SK-N-SH treated with all-trans-retinoic acid at 6 μM for 48 hours (cell line): ENCODE data around the gene SCFD2.

Source experiments
- ATAC-seq: fragments of 200-7000 bp; cut with Tn5 transposase; 3 replicates; pipeline ENCODE4 v1.9.1; 2020; ENCODE audit warnings: mild to moderate bottlenecking, moderate library complexity
- BACH2 ChIP-seq: fragments of 250-450 bp; sonication (Bioruptor Pico); IDR thresholded peaks from 2 replicates; pipeline ENCODE4 v1.9.0; 2021; ENCODE audit warnings: mild to moderate bottlenecking, borderline replicate concordance
- CSDC2 ChIP-seq: fragments of 250-450 bp; sonication (Bioruptor Pico); IDR thresholded peaks from 2 replicates; pipeline ENCODE4 v1.5.0; 2020; ENCODE audit warnings: mild to moderate bottlenecking, moderate library complexity
- ESRRG ChIP-seq: fragments of 250-450 bp; sonication (Bioruptor Pico); IDR thresholded peaks from 2 replicates; pipeline ENCODE4 v1.6.1; 2021; ENCODE audit warnings: mild to moderate bottlenecking
- GLIS3 ChIP-seq: fragments of 250-450 bp; sonication (Bioruptor Pico); IDR thresholded peaks from 2 replicates; pipeline ENCODE4 v1.5.0; 2020; ENCODE audit warnings: mild to moderate bottlenecking, moderate library complexity
- ISL1 ChIP-seq: fragments of 250-450 bp; sonication (Bioruptor Pico); IDR thresholded peaks from 2 replicates; pipeline ENCODE4 v2.1.2; 2022; ENCODE audit warnings: mild to moderate bottlenecking, moderate library complexity
- OSR1 ChIP-seq: fragments of 250-450 bp; sonication (Bioruptor Pico); IDR thresholded peaks from 2 replicates; pipeline ENCODE4 v1.8.0; 2022; ENCODE audit warnings: moderate library complexity, mild to moderate bottlenecking, inconsistent platforms
- PPARA ChIP-seq: fragments of 250-450 bp; sonication (Bioruptor Pico); IDR thresholded peaks from 2 replicates; pipeline ENCODE4 v1.5.0; 2020; ENCODE audit warnings: mild to moderate bottlenecking, borderline replicate concordance
- RARB ChIP-seq: fragments of 250-450 bp; sonication (Bioruptor Pico); IDR thresholded peaks from 2 replicates; pipeline ENCODE4 v1.8.0; 2021; ENCODE audit warnings: mild to moderate bottlenecking, moderate library complexity
- SNAI2 ChIP-seq: fragments of 250-450 bp; sonication (Bioruptor Pico); IDR thresholded peaks from 2 replicates; pipeline ENCODE4 v1.5.0; 2020; ENCODE audit warnings: mild to moderate bottlenecking, moderate library complexity
- TCF4 ChIP-seq: fragments of 250-450 bp; sonication (Bioruptor Pico); IDR thresholded peaks from 2 replicates; pipeline ENCODE4 v1.8.0; 2021; ENCODE audit warnings: mild to moderate bottlenecking, moderate library complexity, borderline replicate concordance
- TOX ChIP-seq: fragments of 250-450 bp; sonication (Bioruptor Pico); IDR thresholded peaks from 2 replicates; pipeline ENCODE4 v1.8.0; 2021; ENCODE audit warnings: mild to moderate bottlenecking, moderate library complexity, borderline replicate concordance
- ZC3H10 ChIP-seq: fragments of 250-450 bp; sonication (Bioruptor Pico); IDR thresholded peaks from 2 replicates; pipeline ENCODE4 v1.5.1; 2021; ENCODE audit warnings: mild to moderate bottlenecking, moderate library complexity
- ZFP3 ChIP-seq: fragments of 250-450 bp; sonication (Bioruptor Pico); IDR thresholded peaks from 2 replicates; pipeline ENCODE4 v1.5.0; 2020; ENCODE audit warnings: mild to moderate bottlenecking, moderate library complexity
- ZFP30 ChIP-seq: fragments of 450-650 bp; formaldehyde crosslinking; IDR thresholded peaks from 2 replicates; pipeline ENCODE4 v1.5.0; 2022; ENCODE audit warnings: mild to moderate bottlenecking, moderate library complexity
- ZNF565 ChIP-seq: fragments of 450-650 bp; formaldehyde crosslinking; conservative IDR thresholded peaks from 2 replicates; pipeline ENCODE4 v1.5.0; 2020; ENCODE audit warnings: low read depth, mild to moderate bottlenecking, moderate library complexity
- ZNF70 ChIP-seq: fragments of 450-650 bp; formaldehyde crosslinking; IDR thresholded peaks from 2 replicates; pipeline ENCODE4 v1.5.0; 2020; ENCODE audit warnings: mild to moderate bottlenecking, moderate library complexity
- ZNF8 ChIP-seq: fragments of 450-650 bp; formaldehyde crosslinking; IDR thresholded peaks from 2 replicates; pipeline ENCODE4 v1.5.0; 2020; ENCODE audit warnings: mild to moderate bottlenecking, moderate library complexity
- TF ChIP-seq, protein P1 (sequence below): fragments of 250-450 bp; sonication (Bioruptor Pico); IDR thresholded peaks from 2 replicates; pipeline ENCODE4 v1.5.0; 2020; ENCODE audit warnings: mild to moderate bottlenecking, moderate library complexity
- TF ChIP-seq, protein P2 (sequence below): fragments of 250-450 bp; sonication (Bioruptor Pico); IDR thresholded peaks from 2 replicates; pipeline ENCODE4 v1.8.0; 2021; ENCODE audit warnings: low read depth, mild to moderate bottlenecking, moderate library complexity, borderline replicate concordance
- TF ChIP-seq, protein P3 (sequence below): fragments of 250-450 bp; sonication (Bioruptor Pico); IDR thresholded peaks from 2 replicates; pipeline ENCODE4 v1.8.0; 2020; ENCODE audit warnings: mild to moderate bottlenecking, moderate library complexity, borderline replicate concordance
- TF ChIP-seq, protein P4 (sequence below): fragments of 250-450 bp; sonication (Bioruptor Pico); IDR thresholded peaks from 2 replicates; pipeline ENCODE4 v1.5.1; 2020; ENCODE audit warnings: low read depth, mild to moderate bottlenecking, moderate library complexity
- TF ChIP-seq, protein P5 (sequence below): fragments of 250-450 bp; sonication (Bioruptor Pico); IDR thresholded peaks from 2 replicates; pipeline ENCODE4 v1.5.1; 2021; ENCODE audit warnings: mild to moderate bottlenecking, moderate library complexity

SCFD2 gene

DNA sequence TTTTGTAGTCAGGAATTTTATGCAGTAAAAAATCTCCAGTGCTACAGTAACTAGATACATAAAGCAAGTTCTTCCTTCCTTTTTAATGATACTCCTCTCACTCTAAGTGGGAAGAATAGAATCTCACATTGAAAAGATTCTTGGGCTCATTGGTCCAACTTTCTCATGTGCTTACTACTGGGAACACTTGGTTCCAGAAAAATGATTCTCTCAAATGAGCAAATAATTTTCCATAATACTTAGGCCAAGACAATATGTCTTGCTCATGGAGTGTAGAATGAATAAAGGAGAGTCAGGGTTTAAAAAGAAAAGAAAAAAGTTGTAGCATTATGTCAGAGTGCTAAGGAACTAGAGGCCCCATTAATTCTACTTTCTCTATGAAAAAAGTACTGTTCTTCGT, 306.0 kb downstream of the SCFD2 start:
- TF ChIP-seq, protein P1, sequence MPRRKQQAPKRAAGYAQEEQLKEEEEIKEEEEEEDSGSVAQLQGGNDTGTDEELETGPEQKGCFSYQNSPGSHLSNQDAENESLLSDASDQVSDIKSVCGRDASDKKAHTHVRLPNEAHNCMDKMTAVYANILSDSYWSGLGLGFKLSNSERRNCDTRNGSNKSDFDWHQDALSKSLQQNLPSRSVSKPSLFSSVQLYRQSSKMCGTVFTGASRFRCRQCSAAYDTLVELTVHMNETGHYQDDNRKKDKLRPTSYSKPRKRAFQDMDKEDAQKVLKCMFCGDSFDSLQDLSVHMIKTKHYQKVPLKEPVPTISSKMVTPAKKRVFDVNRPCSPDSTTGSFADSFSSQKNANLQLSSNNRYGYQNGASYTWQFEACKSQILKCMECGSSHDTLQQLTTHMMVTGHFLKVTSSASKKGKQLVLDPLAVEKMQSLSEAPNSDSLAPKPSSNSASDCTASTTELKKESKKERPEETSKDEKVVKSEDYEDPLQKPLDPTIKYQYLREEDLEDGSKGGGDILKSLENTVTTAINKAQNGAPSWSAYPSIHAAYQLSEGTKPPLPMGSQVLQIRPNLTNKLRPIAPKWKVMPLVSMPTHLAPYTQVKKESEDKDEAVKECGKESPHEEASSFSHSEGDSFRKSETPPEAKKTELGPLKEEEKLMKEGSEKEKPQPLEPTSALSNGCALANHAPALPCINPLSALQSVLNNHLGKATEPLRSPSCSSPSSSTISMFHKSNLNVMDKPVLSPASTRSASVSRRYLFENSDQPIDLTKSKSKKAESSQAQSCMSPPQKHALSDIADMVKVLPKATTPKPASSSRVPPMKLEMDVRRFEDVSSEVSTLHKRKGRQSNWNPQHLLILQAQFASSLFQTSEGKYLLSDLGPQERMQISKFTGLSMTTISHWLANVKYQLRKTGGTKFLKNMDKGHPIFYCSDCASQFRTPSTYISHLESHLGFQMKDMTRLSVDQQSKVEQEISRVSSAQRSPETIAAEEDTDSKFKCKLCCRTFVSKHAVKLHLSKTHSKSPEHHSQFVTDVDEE (CRISPR knock-in tag) = no peak
- no peak for TF ChIP-seq RARB (CRISPR knock-in tag)
- TF ChIP-seq ZNF8 (CRISPR knock-in tag) = no peak
- TF ChIP-seq BACH2 (CRISPR knock-in tag) = no peak
- TF ChIP-seq GLIS3 = no peak
- TF ChIP-seq, protein P2, sequence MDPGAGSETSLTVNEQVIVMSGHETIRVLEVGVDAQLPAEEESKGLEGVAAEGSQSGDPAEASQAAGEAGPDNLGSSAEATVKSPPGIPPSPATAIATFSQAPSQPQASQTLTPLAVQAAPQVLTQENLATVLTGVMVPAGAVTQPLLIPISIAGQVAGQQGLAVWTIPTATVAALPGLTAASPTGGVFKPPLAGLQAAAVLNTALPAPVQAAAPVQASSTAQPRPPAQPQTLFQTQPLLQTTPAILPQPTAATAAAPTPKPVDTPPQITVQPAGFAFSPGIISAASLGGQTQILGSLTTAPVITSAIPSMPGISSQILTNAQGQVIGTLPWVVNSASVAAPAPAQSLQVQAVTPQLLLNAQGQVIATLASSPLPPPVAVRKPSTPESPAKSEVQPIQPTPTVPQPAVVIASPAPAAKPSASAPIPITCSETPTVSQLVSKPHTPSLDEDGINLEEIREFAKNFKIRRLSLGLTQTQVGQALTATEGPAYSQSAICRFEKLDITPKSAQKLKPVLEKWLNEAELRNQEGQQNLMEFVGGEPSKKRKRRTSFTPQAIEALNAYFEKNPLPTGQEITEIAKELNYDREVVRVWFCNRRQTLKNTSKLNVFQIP (CRISPR knock-in tag) = no peak
- TF ChIP-seq, protein P3, sequence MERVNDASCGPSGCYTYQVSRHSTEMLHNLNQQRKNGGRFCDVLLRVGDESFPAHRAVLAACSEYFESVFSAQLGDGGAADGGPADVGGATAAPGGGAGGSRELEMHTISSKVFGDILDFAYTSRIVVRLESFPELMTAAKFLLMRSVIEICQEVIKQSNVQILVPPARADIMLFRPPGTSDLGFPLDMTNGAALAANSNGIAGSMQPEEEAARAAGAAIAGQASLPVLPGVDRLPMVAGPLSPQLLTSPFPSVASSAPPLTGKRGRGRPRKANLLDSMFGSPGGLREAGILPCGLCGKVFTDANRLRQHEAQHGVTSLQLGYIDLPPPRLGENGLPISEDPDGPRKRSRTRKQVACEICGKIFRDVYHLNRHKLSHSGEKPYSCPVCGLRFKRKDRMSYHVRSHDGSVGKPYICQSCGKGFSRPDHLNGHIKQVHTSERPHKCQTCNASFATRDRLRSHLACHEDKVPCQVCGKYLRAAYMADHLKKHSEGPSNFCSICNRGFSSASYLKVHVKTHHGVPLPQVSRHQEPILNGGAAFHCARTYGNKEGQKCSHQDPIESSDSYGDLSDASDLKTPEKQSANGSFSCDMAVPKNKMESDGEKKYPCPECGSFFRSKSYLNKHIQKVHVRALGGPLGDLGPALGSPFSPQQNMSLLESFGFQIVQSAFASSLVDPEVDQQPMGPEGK (CRISPR knock-in tag) = no peak
- TF ChIP-seq OSR1 (CRISPR knock-in tag) = no peak
- no peak for TF ChIP-seq ZC3H10 (CRISPR knock-in tag)
- TF ChIP-seq, protein P4, sequence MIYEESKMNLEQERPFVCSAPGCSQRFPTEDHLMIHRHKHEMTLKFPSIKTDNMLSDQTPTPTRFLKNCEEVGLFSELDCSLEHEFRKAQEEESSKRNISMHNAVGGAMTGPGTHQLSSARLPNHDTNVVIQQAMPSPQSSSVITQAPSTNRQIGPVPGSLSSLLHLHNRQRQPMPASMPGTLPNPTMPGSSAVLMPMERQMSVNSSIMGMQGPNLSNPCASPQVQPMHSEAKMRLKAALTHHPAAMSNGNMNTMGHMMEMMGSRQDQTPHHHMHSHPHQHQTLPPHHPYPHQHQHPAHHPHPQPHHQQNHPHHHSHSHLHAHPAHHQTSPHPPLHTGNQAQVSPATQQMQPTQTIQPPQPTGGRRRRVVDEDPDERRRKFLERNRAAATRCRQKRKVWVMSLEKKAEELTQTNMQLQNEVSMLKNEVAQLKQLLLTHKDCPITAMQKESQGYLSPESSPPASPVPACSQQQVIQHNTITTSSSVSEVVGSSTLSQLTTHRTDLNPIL (CRISPR knock-in tag) = no peak
- no peak for TF ChIP-seq PPARA
- TF ChIP-seq ZFP30 = no peak
- TF ChIP-seq TOX (CRISPR knock-in tag) = no peak
- TF ChIP-seq ZNF565 = no peak
- no peak for TF ChIP-seq ZFP3 (CRISPR knock-in tag)
- TF ChIP-seq CSDC2 (CRISPR knock-in tag) = no peak
- TF ChIP-seq TCF4 (CRISPR knock-in tag) = no peak
- TF ChIP-seq ISL1 (CRISPR knock-in tag) = no peak
- no peak for TF ChIP-seq SNAI2 (CRISPR knock-in tag)
- no peak for TF ChIP-seq ESRRG
- ATAC-seq = no peak

DNA sequence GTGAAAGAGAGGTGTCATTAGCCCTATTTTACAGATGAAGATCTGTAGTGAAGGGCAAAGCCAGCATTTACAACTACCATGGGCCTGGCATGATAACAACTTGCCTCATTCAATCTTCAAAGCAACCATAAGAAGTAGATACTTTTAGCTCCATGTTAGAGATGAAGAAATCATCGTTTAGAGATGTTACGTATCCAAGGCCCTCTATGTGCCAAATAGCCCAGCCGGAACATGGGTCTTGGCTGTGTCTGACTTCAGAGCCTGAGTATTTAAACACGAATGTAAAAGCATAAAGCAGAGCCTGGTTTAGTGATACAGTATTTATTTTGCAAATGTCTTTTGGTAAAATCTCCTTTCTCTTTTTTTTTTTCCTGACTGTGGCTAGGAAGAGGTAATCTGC, 306.6 kb downstream of the SCFD2 start:
- TF ChIP-seq ZC3H10 (CRISPR knock-in tag) (no peak), ZNF565 (no peak), GLIS3 (no peak), ISL1 (CRISPR knock-in tag) (no peak), PPARA (no peak), ZNF70 (CRISPR knock-in tag) (no peak), ZNF8 (CRISPR knock-in tag) (no peak), TCF4 (CRISPR knock-in tag) (no peak), BACH2 (CRISPR knock-in tag) (no peak), SNAI2 (CRISPR knock-in tag) (no peak), ZFP3 (CRISPR knock-in tag) (no peak)
- TF ChIP-seq, protein P2 (CRISPR knock-in tag) = no peak
- TF ChIP-seq, protein P5, sequence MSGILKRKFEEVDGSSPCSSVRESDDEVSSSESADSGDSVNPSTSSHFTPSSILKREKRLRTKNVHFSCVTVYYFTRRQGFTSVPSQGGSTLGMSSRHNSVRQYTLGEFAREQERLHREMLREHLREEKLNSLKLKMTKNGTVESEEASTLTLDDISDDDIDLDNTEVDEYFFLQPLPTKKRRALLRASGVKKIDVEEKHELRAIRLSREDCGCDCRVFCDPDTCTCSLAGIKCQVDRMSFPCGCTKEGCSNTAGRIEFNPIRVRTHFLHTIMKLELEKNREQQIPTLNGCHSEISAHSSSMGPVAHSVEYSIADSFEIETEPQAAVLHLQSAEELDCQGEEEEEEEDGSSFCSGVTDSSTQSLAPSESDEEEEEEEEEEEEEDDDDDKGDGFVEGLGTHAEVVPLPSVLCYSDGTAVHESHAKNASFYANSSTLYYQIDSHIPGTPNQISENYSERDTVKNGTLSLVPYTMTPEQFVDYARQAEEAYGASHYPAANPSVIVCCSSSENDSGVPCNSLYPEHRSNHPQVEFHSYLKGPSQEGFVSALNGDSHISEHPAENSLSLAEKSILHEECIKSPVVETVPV = no peak
- TF ChIP-seq, protein P3 (CRISPR knock-in tag) = no peak
- ATAC-seq = no peak
